SK-N-SH (cell line): Measurements from ENCODE around the gene SLC10A6. TPM values are rescaled to one million over a fixed set of nuclear protein-coding genes. Genes with fewer than 3 reads are reported as not detected.

Experiments used
- CTCF ChIA-PET: fragments of 300-600, 350-600 bp; formaldehyde crosslinking; extraction: SDS; loops from one replicate; lab custom pipeline; 2021; lab: Yijun Ruan, JAX
- POLR2A ChIA-PET: fragments of 350-600 bp; sonication (Branson Sonifier 250); formaldehyde crosslinking; extraction: SDS; loops from one replicate; lab custom pipeline; 2020; ENCODE audit warnings: antibody characterized with exemption, inconsistent platforms; lab: Yijun Ruan, JAX
- DNase-seq: peaks from one replicate; pipeline ENCODE4 v3.0.0; 2012
- H2AFZ ChIP-seq: fragments of 200-600 bp; sonication (generic); 2 replicates; pipeline ENCODE4 v1.8.1; 2016; ENCODE audit warnings: antibody characterized with exemption, mild to moderate bottlenecking, low read depth
- H3F3A ChIP-seq: fragments of 200-600 bp; sonication (generic); replicated peaks from 2 replicates; pipeline ENCODE3; 2016; ENCODE audit warnings: antibody characterized with exemption, mild to moderate bottlenecking; ENCODE audit not compliant: insufficient read depth
- H3K27ac ChIP-seq, 2 experiments: fragments of 200-500 bp in 1 of 2; fragments of 200-600 bp in 1 of 2; sonication (Bioruptor generic) in 1 of 2; sonication (generic), shearing (Covaris generic) in 1 of 2; 2 replicates each; pipeline versions ENCODE4 v1.5.1 to v1.6.1; 2014 to 2016; ENCODE audit warnings: low read depth in 2 of 2, inconsistent platforms in 1 of 2, low read length in 1 of 2, mild to moderate bottlenecking in 1 of 2, mixed read lengths in 1 of 2
- H3K27me3 ChIP-seq: fragments of 200-600 bp; sonication (generic), shearing (Covaris generic); 2 replicates; pipeline ENCODE4 v1.6.1; 2016; ENCODE audit warnings: mixed run types; ENCODE audit not compliant: insufficient read depth
- H3K36me3 ChIP-seq, 2 experiments: fragments of 200-500 bp in 1 of 2; fragments of 200-600 bp in 1 of 2; sonication (Bioruptor generic) in 1 of 2; sonication (generic) in 1 of 2; replicated peaks in 1 of 2; 2 replicates each; pipeline versions ENCODE3 to v1.5.1; 2014 to 2016; ENCODE audit warnings: low read length in 1 of 2, mild to moderate bottlenecking in 1 of 2; ENCODE audit not compliant: insufficient read depth in 2 of 2, control insufficient read depth in 1 of 2
- H3K4me1 ChIP-seq, 2 experiments: fragments of 200-500 bp in 1 of 2; fragments of 200-600 bp in 1 of 2; sonication (Bioruptor generic) in 1 of 2; sonication (generic), shearing (Covaris generic) in 1 of 2; 2 replicates each; pipeline versions ENCODE4 v1.5.1 to v1.6.1; 2014 to 2016; ENCODE audit warnings: low read depth in 1 of 2, low read length in 1 of 2, mixed run types in 1 of 2; ENCODE audit not compliant: insufficient read depth in 2 of 2, control insufficient read depth in 1 of 2
- H3K4me2 ChIP-seq: fragments of 200-600 bp; sonication (generic), shearing (Covaris generic); 2 replicates; pipeline ENCODE4 v1.6.1; 2017; ENCODE audit warnings: mixed run types
- H3K4me3 ChIP-seq, 2 experiments: fragments of 200-500 bp in 1 of 2; fragments of 200-600 bp in 1 of 2; sonication (Bioruptor generic) in 1 of 2; sonication (generic), shearing (Covaris generic) in 1 of 2; 2 replicates each; pipeline versions ENCODE4 v1.5.1 to v1.8.1; 2014 to 2016; ENCODE audit warnings: low read depth in 2 of 2, inconsistent platforms in 1 of 2, low read length in 1 of 2, mild to moderate bottlenecking in 1 of 2, mixed read lengths in 1 of 2, moderate library complexity in 1 of 2
- H3K79me2 ChIP-seq: fragments of 200-600 bp; sonication (generic); 2 replicates; pipeline ENCODE4 v1.8.1; 2017; ENCODE audit warnings: mild to moderate bottlenecking; ENCODE audit not compliant: insufficient read depth
- H3K9ac ChIP-seq: fragments of 200-600 bp; sonication (generic); 2 replicates; pipeline ENCODE4 v1.6.1; 2017; ENCODE audit warnings: mixed run types
- H3K9me2 ChIP-seq: fragments of 200-600 bp; sonication (generic); 2 replicates; pipeline ENCODE4 v1.6.1; 2017; ENCODE audit warnings: mixed run types
- H3K9me3 ChIP-seq: fragments of 200-600 bp; sonication (generic); 2 replicates; pipeline ENCODE4 v1.6.1; 2017; ENCODE audit warnings: mixed run types, mild to moderate bottlenecking, moderate library complexity
- H4K20me1 ChIP-seq: fragments of 200-600 bp; sonication (generic); 2 replicates; pipeline ENCODE4 v1.6.1; 2017; ENCODE audit warnings: mild to moderate bottlenecking, mixed run types; ENCODE audit not compliant: insufficient read depth
- FOSL2 ChIP-seq: IDR thresholded peaks from 2 replicates; pipeline ENCODE4 v1.4.0; 2012; ENCODE audit warnings: low read depth, mild to moderate bottlenecking, moderate library complexity, borderline replicate concordance
- PBX3 ChIP-seq: IDR thresholded peaks from 2 replicates; pipeline ENCODE4; 2012
- RCOR1 ChIP-seq: fragments of 150-350 bp; IDR thresholded peaks from 2 replicates; pipeline ENCODE4 v1.6.1; 2017; ENCODE audit warnings: antibody characterized with exemption, low read length
- TEAD4 ChIP-seq: IDR thresholded peaks from 2 replicates; pipeline ENCODE4 v1.4.0; 2012; ENCODE audit warnings: mild to moderate bottlenecking, borderline replicate concordance; ENCODE audit not compliant: insufficient read depth
- WGBS: methylation state at CpG from one replicate; pipeline ENCODE4 v1.1.6; 2017; ENCODE audit warnings: low lambda C conversion rate; 5-methylcytosine and 5-hydroxymethylcytosine counted together
- polyA plus RNA-seq, 3 experiments: library from polyadenylated mRNA; depleted of rRNA; stranded (reverse); fragments of >200 nt; gene quantifications; 2 replicates each; pipeline ENCODE4 v1.2.3, GENCODE V29; 2012
- TF ChIP-seq, protein P1 (sequence below): IDR thresholded peaks from 2 replicates; pipeline ENCODE4 v1.6.1; 2012; ENCODE audit warnings: mild to moderate bottlenecking, low read depth, low read length, moderate library complexity
- TF ChIP-seq, protein P2 (sequence below): fragments of 200-600 bp; sonication (generic); IDR thresholded peaks from 2 replicates; pipeline ENCODE4 v1.6.1; 2017; ENCODE audit warnings: antibody characterized with exemption, mild to moderate bottlenecking, moderate library complexity

The SLC10A6 gene
- polyA plus RNA-seq, 1 of the 3 experiments (the other 2 are of a cell fraction), result not detected

DNA sequence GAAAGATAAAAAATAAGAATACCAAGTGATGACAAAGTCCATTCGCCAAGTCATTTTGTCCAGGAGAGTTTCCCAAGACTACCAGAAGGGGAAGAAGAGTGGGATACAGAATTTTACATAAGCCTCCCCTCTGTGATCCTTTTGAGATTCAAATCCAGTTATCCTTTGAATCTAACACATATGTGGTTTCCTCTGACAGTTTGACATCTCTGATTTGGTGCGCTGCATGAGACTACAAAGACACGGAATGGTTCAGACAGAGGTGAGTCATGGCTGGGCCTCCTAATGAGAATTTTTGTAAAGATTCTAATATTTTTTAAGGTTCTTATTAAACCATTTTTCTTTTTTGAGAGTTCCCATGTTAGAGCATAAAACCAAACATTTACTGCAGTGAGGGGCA lies 38.3 kb downstream of the SLC10A6 start:
- H4K20me1 ChIP-seq, result no peaks in the 10 kb centered on the region
- H3K9me2 ChIP-seq, result no peaks in the 10 kb centered on the region
- no peaks in the 10 kb centered on the region for H3K9me3 ChIP-seq
- H3K27me3 ChIP-seq, result no peaks in the 10 kb centered on the region
- peaks cover 43 to 66% of the 10 kb centered on the region in 2 experiments for H3K36me3 ChIP-seq
- 97% methylated on average over 3 of the region's 3 CpGs for WGBS
- no peaks in the 10 kb centered on the region for H3F3A ChIP-seq
- DNase-seq, result no peak
- TF ChIP-seq TEAD4 (no peak), PBX3 (no peak), RCOR1 (no peak)
- TF ChIP-seq, protein P1, sequence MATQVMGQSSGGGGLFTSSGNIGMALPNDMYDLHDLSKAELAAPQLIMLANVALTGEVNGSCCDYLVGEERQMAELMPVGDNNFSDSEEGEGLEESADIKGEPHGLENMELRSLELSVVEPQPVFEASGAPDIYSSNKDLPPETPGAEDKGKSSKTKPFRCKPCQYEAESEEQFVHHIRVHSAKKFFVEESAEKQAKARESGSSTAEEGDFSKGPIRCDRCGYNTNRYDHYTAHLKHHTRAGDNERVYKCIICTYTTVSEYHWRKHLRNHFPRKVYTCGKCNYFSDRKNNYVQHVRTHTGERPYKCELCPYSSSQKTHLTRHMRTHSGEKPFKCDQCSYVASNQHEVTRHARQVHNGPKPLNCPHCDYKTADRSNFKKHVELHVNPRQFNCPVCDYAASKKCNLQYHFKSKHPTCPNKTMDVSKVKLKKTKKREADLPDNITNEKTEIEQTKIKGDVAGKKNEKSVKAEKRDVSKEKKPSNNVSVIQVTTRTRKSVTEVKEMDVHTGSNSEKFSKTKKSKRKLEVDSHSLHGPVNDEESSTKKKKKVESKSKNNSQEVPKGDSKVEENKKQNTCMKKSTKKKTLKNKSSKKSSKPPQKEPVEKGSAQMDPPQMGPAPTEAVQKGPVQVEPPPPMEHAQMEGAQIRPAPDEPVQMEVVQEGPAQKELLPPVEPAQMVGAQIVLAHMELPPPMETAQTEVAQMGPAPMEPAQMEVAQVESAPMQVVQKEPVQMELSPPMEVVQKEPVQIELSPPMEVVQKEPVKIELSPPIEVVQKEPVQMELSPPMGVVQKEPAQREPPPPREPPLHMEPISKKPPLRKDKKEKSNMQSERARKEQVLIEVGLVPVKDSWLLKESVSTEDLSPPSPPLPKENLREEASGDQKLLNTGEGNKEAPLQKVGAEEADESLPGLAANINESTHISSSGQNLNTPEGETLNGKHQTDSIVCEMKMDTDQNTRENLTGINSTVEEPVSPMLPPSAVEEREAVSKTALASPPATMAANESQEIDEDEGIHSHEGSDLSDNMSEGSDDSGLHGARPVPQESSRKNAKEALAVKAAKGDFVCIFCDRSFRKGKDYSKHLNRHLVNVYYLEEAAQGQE, result no peak
- TF ChIP-seq, protein P2, sequence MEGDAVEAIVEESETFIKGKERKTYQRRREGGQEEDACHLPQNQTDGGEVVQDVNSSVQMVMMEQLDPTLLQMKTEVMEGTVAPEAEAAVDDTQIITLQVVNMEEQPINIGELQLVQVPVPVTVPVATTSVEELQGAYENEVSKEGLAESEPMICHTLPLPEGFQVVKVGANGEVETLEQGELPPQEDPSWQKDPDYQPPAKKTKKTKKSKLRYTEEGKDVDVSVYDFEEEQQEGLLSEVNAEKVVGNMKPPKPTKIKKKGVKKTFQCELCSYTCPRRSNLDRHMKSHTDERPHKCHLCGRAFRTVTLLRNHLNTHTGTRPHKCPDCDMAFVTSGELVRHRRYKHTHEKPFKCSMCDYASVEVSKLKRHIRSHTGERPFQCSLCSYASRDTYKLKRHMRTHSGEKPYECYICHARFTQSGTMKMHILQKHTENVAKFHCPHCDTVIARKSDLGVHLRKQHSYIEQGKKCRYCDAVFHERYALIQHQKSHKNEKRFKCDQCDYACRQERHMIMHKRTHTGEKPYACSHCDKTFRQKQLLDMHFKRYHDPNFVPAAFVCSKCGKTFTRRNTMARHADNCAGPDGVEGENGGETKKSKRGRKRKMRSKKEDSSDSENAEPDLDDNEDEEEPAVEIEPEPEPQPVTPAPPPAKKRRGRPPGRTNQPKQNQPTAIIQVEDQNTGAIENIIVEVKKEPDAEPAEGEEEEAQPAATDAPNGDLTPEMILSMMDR, result no peak
- H3K9ac ChIP-seq, result no peak overlapping the region
- H3K4me3 ChIP-seq, result no peak overlapping the region
- no peak overlapping the region for H2AFZ ChIP-seq
- H3K4me2 ChIP-seq, result no peak overlapping the region
- H3K4me1 ChIP-seq, result no peaks in the 10 kb centered on the region
- ChIA-PET POLR2A (no interaction called here), CTCF (no interaction called here)
- H3K27ac ChIP-seq, result no peak overlapping the region
- H3K79me2 ChIP-seq, result no peaks in the 10 kb centered on the region

GRCh38 chr4:86809809-86810208 lies 39.4 kb downstream of the SLC10A6 start:
- H3F3A ChIP-seq, result no peaks in the 10 kb centered on the region
- H3K36me3 ChIP-seq, result peaks cover 43 to 61% of the 10 kb centered on the region in 2 experiments
- no peaks in the 10 kb centered on the region for H3K79me2 ChIP-seq
- H3K4me3 ChIP-seq, result no peak overlapping the region
- POLR2A ChIA-PET, result no interaction called here
- no peaks in the 10 kb centered on the region for H3K27me3 ChIP-seq
- no peak for DNase-seq
- H3K27ac ChIP-seq, result no peak overlapping the region
- no peaks in the 10 kb centered on the region for H3K9me2 ChIP-seq
- TF ChIP-seq FOSL2, result no peak
- H3K4me2 ChIP-seq, result no peak overlapping the region
- H3K9me3 ChIP-seq, result no peaks in the 10 kb centered on the region
- CTCF ChIA-PET, result no interaction called here
- H3K9ac ChIP-seq, result no peak overlapping the region
- no peaks in the 10 kb centered on the region for H3K4me1 ChIP-seq
- WGBS, result 99% methylated on average over 3 of the region's 3 CpGs
- no peaks in the 10 kb centered on the region for H4K20me1 ChIP-seq
- no peak overlapping the region for H2AFZ ChIP-seq
